ENCODE data around the gene CETN2.
"Not testable (repeated sequence)": the region's sequence is repeated elsewhere in the genome, so short reads cannot be mapped to it uniquely, and the experiment has no call there.

Gene CETN2

GRCh38 chrX:152847281-152847680 lies 16.7 kb upstream of the CETN2 start:
- Mint-ChIP-seq H3K4me3 (no peak overlapping the region), H3K4me1 (peaks cover 22% of the 10 kb centered on the region), H3K27me3 (no peaks in the 10 kb centered on the region), H3K9me3 (no peaks in the 10 kb centered on the region), H3K36me3 (peaks cover 22% of the 10 kb centered on the region), H3K27ac (no peak overlapping the region)
- CTCF ChIA-PET: no interaction called here
- DNase-seq: no peak

GRCh38 chrX:152845618-152846240 lies 15.2 kb upstream of the CETN2 start:
- H3K4me1 Mint-ChIP-seq: peaks cover 8% of the 10 kb centered on the region
- no peaks in the 10 kb centered on the region for H3K9me3 Mint-ChIP-seq
- CTCF ChIA-PET: no interaction called here
- no peak overlapping the region for H3K4me3 Mint-ChIP-seq
- peaks cover 12% of the 10 kb centered on the region for H3K36me3 Mint-ChIP-seq
- no peak overlapping the region for H3K27ac Mint-ChIP-seq
- H3K27me3 Mint-ChIP-seq: no peaks in the 10 kb centered on the region
- no peak for DNase-seq

GRCh38 chrX:152844256-152844655 lies 13.7 kb upstream of the CETN2 start:
- Mint-ChIP-seq H3K4me1 (no peaks in the 10 kb centered on the region), H3K36me3 (peaks cover 14% of the 10 kb centered on the region), H3K27ac (no peak overlapping the region), H3K27me3 (no peaks in the 10 kb centered on the region), H3K9me3 (no peaks in the 10 kb centered on the region), H3K4me3 (no peak overlapping the region)
- DNase-seq: no peak
- CTCF ChIA-PET: no interaction called here

- H3K4me1 Mint-ChIP-seq: no peaks in the 10 kb centered on the region
- CTCF ChIA-PET: no interaction called here
- no peaks in the 10 kb centered on the region for H3K27me3 Mint-ChIP-seq
- no peak for DNase-seq
- H3K27ac Mint-ChIP-seq: no peak overlapping the region
- peaks cover 13% of the 10 kb centered on the region for H3K36me3 Mint-ChIP-seq
- no peaks in the 10 kb centered on the region for H3K9me3 Mint-ChIP-seq
- H3K4me3 Mint-ChIP-seq: no peak overlapping the region
These were observed 13.3 kb upstream of the CETN2 start for GRCh38 chrX:152843852-152844251.

GRCh38 chrX:152842772-152843338 lies 12.3 kb upstream of the CETN2 start:
- no peak for DNase-seq
- CTCF ChIA-PET: no interaction called here

GRCh38 chrX:152835470-152835869 lies 4.9 kb upstream of the CETN2 start:
- H3K27me3 Mint-ChIP-seq, CTCF ChIA-PET, DNase-seq, H3K27ac Mint-ChIP-seq, H3K4me3 Mint-ChIP-seq, H3K9me3 Mint-ChIP-seq: not testable (repeated sequence)
- peaks cover 24% of the 10 kb centered on the region for H3K4me1 Mint-ChIP-seq
- peaks cover 26% of the 10 kb centered on the region for H3K36me3 Mint-ChIP-seq

More at GRCh38 chrX:152842772-152843338, 12.3 kb upstream of the CETN2 start:
- Mint-ChIP-seq H3K27ac (no peak overlapping the region), H3K4me3 (no peak overlapping the region), H3K36me3 (peaks cover 6% of the 10 kb centered on the region), H3K9me3 (no peaks in the 10 kb centered on the region), H3K27me3 (no peaks in the 10 kb centered on the region), H3K4me1 (no peaks in the 10 kb centered on the region)

- CTCF ChIA-PET: no interaction called here
- peaks cover 22% of the 10 kb centered on the region for H3K36me3 Mint-ChIP-seq
- H3K4me1 Mint-ChIP-seq: peaks cover 35% of the 10 kb centered on the region
- H3K4me3 Mint-ChIP-seq: peak overlapping the region; percentile 37
- H3K27me3 Mint-ChIP-seq: no peaks in the 10 kb centered on the region
- no peak for DNase-seq
- H3K9me3 Mint-ChIP-seq: no peaks in the 10 kb centered on the region
- no peak overlapping the region for H3K27ac Mint-ChIP-seq
These were observed 2.8 kb upstream of the CETN2 start for GRCh38 chrX:152833378-152833777.

- Mint-ChIP-seq H3K27me3 (no peaks in the 10 kb centered on the region), H3K4me3 (peak overlapping the region; percentile 97), H3K36me3 (peaks cover 22% of the 10 kb centered on the region), H3K9me3 (no peaks in the 10 kb centered on the region), H3K27ac (no peak overlapping the region), H3K4me1 (peaks cover 35% of the 10 kb centered on the region)
- CTCF ChIA-PET: no interaction called here
- DNase-seq: no peak
These were observed 2.0 kb upstream of the CETN2 start for GRCh38 chrX:152832520-152832919.

GRCh38 chrX:152831391-152831790 lies 834 bp upstream of the CETN2 start:
- peak overlapping the region; percentile 97 for H3K4me3 Mint-ChIP-seq
- peaks cover 35% of the 10 kb centered on the region for H3K4me1 Mint-ChIP-seq
- no peaks in the 10 kb centered on the region for H3K9me3 Mint-ChIP-seq
- H3K27ac Mint-ChIP-seq: peak overlapping the region; percentile 72
- no peaks in the 10 kb centered on the region for H3K27me3 Mint-ChIP-seq
- CTCF ChIA-PET: no interaction called here
- no peak for DNase-seq
- H3K36me3 Mint-ChIP-seq: peaks cover 17% of the 10 kb centered on the region

GRCh38 chrX:152824841-152825374 lies 5.6 kb downstream of the CETN2 start:
- no peaks in the 10 kb centered on the region for H3K9me3 Mint-ChIP-seq

GRCh38 chrX:152823657-152824056 lies 6.9 kb downstream of the CETN2 start:
- CTCF ChIA-PET: no interaction called here
- H3K27ac Mint-ChIP-seq: no peak overlapping the region
- no peaks in the 10 kb centered on the region for H3K36me3 Mint-ChIP-seq
- H3K9me3 Mint-ChIP-seq: no peaks in the 10 kb centered on the region
- no peaks in the 10 kb centered on the region for H3K4me1 Mint-ChIP-seq
- peaks cover 13% of the 10 kb centered on the region for H3K27me3 Mint-ChIP-seq
- no peak overlapping the region for H3K4me3 Mint-ChIP-seq
- no peak for DNase-seq

More at GRCh38 chrX:152824841-152825374, 5.6 kb downstream of the CETN2 start:
- Mint-ChIP-seq H3K36me3 (no peaks in the 10 kb centered on the region), H3K27ac (no peak overlapping the region), H3K27me3 (peaks cover 13% of the 10 kb centered on the region), H3K4me3 (no peak overlapping the region), H3K4me1 (peaks cover 6% of the 10 kb centered on the region)
- CTCF ChIA-PET: no interaction called here
- DNase-seq: no peak

- Mint-ChIP-seq H3K9me3 (no peaks in the 10 kb centered on the region), H3K27ac (no peak overlapping the region), H3K4me1 (no peaks in the 10 kb centered on the region), H3K36me3 (no peaks in the 10 kb centered on the region), H3K27me3 (peaks cover 13% of the 10 kb centered on the region), H3K4me3 (no peak overlapping the region)
- CTCF ChIA-PET: interaction anchor here (1.7 kb wide), 1 partner anchor 190 kb away, joined by 6 read pairs; no protein-coding TSS in a partner anchor
- DNase-seq: no peak
These were observed 8.0 kb downstream of the CETN2 start for GRCh38 chrX:152822383-152823086.

GRCh38 chrX:152821145-152821765 lies 9.3 kb downstream of the CETN2 start:
- Mint-ChIP-seq H3K9me3 (no peaks in the 10 kb centered on the region), H3K27me3 (peaks cover 13% of the 10 kb centered on the region), H3K27ac (no peak overlapping the region), H3K4me3 (no peak overlapping the region), H3K4me1 (no peaks in the 10 kb centered on the region), H3K36me3 (no peaks in the 10 kb centered on the region)
- peak; percentile 25 for DNase-seq
- CTCF ChIA-PET: interaction anchor here (1.4 to 1.7 kb wide), 2 partner anchors 9 to 189 kb away, joined by 6 to 7 read pairs; partner anchors contain the start of genes CETN2 and NSDHL

- no peak overlapping the region for H3K27ac Mint-ChIP-seq
- no peak for DNase-seq
- CTCF ChIA-PET: no interaction called here
- H3K4me1 Mint-ChIP-seq: peaks cover under 1% of the 10 kb centered on the region
- H3K27me3 Mint-ChIP-seq: peaks cover 13% of the 10 kb centered on the region
- H3K4me3 Mint-ChIP-seq: no peak overlapping the region
- no peaks in the 10 kb centered on the region for H3K9me3 Mint-ChIP-seq
- H3K36me3 Mint-ChIP-seq: no peaks in the 10 kb centered on the region
These were observed 10.8 kb downstream of the CETN2 start for GRCh38 chrX:152819732-152820131.

Measured in activated naive CD4-positive, alpha-beta T cell treated with anti-CD3 and anti-CD28 coated beads, Interleukin-2, amount 10 ng/mL, durations not matched to agents 7 days and 5 days (primary cell).